AML-193 (cell line): Measurements from ENCODE around the gene FGF12.

Experiments
- DNase-seq, 2 experiments: peaks; one replicate each; lab custom pipeline; 2025; lab: John Stamatoyannopoulos, UW

The FGF12 gene

GRCh38 chr3:192413461-192413860, 313.9 kb downstream of the FGF12 start:
- no peak for DNase-seq

DNA sequence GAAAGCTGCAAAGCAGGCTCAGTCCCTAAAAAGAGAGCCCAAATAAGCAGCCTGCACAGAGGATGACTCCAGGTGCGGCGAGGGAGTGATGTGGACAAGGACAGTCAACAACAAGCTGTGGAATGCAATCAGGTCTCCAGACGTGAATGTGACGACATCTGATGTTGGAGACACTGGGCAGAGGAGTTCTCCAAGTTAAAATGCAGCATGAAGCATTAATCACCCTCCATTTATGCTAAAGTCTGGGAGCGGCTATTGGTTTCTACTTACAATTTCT, 316.7 kb downstream of the FGF12 start:
- DNase-seq = no peak

DNA sequence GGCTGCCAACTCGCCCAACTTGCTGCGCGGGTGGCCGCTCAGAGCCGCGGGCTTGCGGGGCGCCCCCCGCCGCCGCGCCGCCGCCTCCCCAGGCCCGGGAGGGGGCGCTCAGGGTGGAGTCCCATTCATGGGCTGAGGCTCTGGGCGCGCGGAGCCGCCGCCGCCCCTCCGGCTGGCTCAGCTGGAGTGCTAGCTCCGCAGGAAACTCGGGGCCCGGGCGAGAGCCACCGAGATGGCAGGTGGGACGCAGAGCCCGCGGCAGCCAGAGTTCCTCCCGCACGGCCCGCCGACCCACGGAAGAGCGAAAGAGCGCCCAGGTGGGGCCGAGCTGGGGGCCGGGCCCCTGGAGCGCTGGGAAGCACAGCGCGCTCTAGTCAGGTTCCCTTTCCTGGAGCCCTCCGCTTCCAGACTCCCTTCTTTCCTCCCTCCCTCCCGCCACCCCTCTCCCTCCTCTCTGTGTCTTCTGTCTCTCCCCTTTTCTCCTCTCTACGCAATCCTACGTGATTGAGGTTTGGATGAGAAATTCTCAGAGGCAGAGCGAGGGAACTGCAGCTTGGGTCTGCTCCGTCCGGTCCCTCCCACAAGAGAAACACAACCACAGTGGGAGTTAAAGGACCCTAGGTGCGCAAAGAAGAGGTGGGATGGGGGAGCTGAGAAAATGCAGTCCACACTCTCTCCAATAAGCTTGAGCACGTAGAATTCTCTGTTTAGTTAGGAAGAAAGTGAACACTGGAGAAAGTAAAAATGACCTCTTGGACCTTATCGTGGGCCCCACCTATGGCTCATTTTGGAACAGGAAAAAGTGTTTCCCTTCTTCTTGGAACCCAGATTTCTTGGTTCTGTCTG, 317.3 kb downstream of the FGF12 start:
- DNase-seq = no peak

DNA sequence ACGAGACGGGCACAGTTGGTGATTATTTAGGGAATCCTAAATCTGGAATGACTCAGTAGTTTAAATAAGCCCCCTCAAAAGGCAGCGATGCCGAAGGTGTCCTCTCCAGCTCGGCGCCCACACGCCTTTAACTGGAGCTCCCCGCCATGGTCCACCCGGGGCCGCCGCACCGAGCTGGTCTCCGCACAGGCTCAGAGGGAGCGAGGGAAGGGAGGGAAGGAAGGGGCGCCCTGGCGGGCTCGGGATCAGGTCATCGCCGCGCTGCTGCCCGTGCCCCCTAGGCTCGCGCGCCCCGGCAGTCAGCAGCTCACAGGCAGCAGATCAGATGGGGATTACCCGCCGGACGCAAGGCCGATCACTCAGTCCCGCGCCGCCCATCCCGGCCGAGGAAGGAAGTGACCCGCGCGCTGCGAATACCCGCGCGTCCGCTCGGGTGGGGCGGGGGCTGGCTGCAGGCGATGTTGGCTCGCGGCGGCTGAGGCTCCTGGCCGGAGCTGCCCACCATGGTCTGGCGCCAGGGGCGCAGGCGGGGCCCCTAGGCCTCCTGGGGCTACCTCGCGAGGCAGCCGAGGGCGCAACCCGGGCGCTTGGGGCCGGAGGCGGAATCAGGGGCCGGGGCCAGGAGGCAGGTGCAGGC, 318.0 kb downstream of the FGF12 start:
- DNase-seq = no peak

DNA sequence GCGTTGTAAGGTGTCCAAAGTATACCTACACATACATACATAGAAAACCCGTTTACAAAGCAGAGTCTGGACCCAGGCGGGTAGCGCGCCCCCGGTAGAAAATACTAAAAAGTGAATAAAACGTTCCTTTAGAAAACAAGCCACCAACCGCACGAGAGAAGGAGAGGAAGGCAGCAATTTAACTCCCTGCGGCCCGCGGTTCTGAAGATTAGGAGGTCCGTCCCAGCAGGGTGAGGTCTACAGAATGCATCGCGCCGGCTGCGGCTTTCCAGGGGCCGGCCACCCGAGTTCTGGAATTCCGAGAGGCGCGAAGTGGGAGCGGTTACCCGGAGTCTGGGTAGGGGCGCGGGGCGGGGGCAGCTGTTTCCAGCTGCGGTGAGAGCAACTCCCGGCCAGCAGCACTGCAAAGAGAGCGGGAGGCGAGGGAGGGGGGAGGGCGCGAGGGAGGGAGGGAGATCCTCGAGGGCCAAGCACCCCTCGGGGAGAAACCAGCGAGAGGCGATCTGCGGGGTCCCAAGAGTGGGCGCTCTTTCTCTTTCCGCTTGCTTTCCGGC, 318.6 kb downstream of the FGF12 start:
- DNase-seq = no peak

DNA sequence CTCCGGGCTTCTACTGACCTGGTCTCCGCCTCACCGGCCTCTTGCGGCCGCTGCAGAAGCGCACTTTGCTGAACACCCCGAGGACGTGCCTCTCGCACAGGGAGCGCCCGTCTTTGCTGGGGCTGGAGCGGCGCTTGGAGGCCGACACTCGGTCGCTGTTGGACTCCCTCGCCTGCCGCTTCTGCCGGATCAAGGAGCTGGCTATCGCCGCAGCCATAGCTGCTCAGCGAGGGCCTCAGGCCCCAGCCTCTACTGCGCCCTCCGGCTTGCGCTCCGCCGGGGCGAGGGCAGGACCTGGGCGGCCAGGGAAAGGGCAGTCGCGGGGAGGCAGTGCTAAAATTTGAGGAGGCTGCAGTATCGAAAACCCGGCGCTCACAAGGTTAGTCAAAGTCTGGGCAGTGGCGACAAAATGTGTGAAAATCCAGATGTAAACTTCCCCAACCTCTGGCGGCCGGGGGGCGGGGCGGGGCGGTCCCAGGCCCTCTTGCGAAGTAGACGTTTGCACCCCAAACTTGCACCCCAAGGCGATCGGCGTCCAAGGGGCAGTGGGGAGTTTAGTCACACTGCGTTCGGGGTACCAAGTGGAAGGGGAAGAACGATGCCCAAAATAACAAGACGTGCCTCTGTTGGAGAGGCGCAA, 319.2 kb downstream of the FGF12 start:
- no peak for DNase-seq

DNA sequence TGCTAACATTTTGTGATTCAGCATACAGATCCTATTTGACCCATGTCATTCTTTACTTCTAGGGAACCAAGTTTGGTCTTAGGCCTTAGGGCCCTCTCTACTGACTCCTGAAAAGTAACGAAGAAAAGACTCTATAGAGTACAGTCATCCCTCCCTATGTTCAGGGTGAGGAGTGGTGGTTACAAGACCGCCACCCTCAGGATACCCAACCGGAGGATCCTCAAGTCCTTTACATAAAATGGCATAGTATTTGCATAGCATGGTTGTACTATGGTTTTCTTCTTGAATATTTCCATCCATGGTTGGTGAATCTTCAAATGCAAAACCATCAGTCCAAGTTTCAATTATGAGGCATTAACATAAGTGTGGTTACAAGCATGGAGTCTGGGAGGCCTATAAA, 327.6 kb downstream of the FGF12 start:
- no peak for DNase-seq

GRCh38 chr3:192397012-192397411, 330.3 kb downstream of the FGF12 start:
- no peak for DNase-seq

DNA sequence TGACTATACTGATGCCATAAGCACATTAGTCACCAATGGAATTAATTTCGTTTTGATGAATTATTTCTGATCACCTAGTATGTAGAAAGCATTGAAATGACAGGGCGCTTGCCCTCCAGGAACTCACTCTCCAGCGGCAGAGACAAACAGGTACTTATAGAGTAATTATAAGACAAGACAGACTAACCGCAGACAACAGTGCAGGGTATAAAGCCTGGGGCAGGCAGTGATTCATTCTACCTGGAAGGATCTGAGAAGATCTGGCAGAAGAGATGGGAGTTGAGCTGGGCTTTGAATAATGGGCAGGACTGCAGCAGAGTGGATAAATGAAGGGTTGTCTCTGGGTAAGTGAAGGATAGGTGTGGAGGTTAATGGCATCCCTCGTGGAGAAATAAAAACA, 331.8 kb downstream of the FGF12 start:
- DNase-seq = no peak

DNA sequence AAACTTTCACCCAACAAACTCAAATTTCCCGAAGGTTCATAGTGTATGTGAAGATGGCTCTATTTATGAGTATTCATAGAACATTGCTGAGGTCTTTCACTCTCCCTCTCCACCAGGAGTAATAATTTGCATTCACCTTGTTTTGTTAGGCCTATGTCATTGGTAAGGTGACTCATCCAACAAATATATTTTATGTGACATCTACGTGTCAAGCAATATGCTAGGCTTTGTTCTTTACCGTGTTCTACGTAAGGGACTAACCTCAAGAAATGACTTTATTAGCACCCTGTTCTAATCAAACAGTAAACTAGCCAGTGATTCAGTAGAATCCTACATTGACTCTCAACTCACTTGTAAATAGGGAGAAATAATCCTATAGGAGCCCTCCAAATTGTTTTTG, 334.4 kb downstream of the FGF12 start:
- DNase-seq = no peak

- DNase-seq = no peak
Measured at GRCh38 chr3:192382861-192383260, 344.5 kb downstream of the FGF12 start.

GRCh38 chr3:192373586-192373985, 353.8 kb downstream of the FGF12 start:
- no peak for DNase-seq

- no peak for DNase-seq
Measured at GRCh38 chr3:192373032-192373431, 354.3 kb downstream of the FGF12 start.

DNA sequence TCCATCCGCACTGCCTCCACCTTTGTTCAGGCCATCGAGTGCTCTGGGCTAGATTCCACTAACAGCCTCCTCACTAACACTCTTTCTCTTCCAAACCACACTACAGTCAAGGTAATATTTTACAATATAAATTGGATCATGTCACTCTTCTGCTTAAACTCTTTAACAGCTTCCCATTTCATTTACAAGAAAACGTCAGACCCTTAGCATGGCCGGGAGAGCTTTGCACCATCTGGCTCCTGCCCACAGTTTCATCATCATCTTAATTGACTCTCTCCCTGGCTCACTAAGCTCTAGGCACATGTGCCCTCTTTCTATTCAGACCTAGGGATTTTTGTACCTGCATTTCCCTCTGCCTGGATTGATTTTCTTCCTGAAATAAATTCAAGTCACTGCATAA, 354.7 kb downstream of the FGF12 start:
- DNase-seq = no peak

- no peak for DNase-seq
Measured at GRCh38 chr3:192371870-192372400, 355.4 kb downstream of the FGF12 start.

DNA sequence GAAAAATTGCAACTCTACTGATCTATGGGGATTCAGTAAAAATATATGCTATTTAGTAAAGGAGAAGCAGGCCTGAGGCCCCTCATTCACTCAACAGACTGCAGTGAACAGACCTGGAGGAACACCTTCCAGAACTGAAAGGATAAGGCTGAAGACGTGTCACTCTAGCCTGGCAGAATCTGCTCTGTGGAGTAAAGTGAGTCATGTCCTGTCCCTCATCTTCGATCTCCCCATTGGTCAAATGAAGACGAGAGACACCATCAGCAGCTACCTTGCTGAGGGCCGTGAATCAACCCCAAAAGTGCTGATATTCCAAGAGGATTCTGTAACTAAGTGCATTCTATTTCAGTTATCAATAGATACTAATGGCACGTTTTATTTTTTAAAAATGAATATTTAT, 359.7 kb downstream of the FGF12 start:
- no peak for DNase-seq

DNA sequence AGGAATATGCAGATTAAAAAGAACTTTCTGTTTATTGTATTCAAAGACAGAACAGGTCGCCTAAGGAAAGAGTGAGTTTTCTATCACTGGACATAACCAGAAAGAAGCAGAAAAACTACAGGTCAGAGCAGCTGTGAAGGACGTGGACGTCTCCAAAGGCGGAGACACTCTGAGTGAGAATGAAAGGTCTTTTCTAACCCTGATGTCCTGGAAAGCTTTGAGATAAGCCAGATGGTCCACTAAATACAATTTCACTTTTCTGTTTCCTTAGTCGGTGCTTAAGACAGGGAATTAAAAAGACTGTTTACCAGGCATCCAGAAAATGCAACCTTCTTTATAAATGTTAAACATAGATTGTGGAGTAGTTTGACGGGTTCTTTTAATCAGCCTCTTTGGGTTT, 360.4 kb downstream of the FGF12 start:
- no peak for DNase-seq

DNA sequence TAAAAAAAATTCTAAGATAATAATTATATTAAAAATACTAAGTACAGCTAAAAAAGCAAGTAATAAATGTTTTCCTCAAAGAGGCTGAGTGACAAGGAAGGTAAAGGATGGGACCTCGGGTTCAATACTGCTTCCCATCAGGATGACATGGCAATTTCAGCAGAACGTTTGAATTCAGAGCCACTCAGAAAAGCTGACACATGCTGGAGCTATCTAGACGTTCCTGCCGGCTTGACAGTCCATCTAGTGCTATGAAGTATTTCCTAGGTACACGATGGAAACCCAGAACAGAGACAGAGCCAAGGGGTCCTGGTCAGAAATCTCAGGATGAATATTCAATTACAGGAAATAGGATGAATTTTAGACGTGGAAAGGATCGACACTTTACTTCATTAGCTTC, 361.8 kb downstream of the FGF12 start:
- DNase-seq = no peak

DNA sequence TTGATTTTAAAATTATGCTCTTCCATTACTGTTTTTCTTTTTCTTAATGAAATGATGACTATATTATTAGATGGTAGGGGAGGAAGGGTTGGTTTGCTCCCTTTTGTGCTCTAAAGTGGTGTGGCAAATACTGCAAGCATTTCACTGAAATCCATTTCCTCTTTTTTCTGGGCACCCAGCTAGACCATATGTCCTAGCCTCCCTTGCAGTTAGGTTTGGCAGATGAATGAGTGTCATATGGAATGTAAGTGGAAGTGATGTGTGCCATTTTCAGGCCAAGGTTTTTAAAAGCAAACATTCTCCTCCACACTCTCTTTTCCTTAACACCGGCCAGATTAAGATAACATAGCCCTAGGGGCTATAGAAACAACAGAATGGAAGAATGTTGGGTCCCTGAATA, 363.0 kb downstream of the FGF12 start:
- no peak for DNase-seq

GRCh38 chr3:192354687-192355086, 372.7 kb downstream of the FGF12 start:
- DNase-seq = no peak

DNA sequence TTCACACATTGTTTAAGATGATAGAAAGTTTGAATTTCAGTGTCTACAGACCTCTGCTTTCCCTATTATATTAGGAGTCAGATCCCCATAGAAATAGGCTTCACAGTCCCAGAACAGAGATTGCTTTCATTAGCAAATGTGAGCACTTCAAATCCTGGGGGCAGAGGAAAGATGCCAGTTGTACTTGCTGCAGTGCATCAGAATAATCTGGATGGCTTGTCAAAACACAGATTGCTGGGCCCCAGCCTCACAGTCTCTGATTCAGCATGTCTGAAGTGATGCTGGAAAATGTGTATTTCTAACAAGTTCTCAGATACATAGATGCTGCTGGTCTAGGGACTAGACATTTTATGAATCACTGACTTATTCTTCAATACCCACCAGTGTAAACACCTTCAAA, 375.2 kb downstream of the FGF12 start:
- DNase-seq = no peak

DNA sequence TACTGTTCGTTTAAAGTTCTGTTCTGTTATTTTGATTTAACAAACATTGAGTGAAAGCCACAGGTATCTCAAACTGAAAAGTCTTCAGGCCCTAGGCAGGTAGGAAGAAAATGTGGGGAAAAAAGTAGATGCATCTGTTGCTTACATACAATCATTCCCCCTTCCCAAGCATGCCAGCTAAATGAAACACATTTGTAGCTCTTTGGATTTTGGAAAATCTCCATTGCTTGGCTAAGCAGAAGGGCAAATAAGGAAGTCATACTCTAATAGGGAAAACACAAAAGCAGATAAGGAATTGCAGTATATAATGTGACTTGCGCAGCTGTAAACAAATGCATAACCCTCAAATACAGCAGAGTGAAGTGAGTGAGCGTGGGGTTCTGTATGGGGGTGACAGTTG, 375.9 kb downstream of the FGF12 start:
- no peak for DNase-seq

GRCh38 chr3:192340031-192340430, 387.3 kb downstream of the FGF12 start:
- DNase-seq = no peak
